DMS 273 (cell line): ENCODE data around the gene ITIH5.
"Not testable (repeated sequence)": the region's sequence is repeated elsewhere in the genome, so short reads cannot be mapped to it uniquely, and the experiment has no call there.

Source experiments
- DNase-seq: peaks from one replicate; lab custom pipeline; 2025; ENCODE audit not compliant: unreplicated experiment; lab: John Stamatoyannopoulos, UW

ITIH5 gene

DNA sequence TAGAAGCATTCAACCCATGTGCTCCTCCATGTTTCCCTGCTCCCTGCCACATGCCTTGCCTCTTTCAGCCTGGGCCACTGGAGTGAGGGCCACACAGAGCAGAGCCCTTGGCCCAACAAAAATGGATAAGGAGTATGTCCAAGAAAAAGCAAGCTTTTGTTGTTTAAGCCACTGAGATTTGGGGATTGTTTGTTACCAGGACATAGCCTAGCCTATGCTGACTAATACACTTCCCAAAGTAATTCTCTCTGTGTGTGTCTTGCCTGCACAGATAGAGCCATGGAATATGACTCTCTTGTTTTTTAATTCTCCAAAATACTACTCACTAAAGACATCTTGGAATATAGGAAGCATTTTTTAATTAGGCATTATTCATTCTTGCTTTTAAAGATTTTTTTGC lies 22.8 kb upstream of the ITIH5 start:
- no peak for DNase-seq

DNA sequence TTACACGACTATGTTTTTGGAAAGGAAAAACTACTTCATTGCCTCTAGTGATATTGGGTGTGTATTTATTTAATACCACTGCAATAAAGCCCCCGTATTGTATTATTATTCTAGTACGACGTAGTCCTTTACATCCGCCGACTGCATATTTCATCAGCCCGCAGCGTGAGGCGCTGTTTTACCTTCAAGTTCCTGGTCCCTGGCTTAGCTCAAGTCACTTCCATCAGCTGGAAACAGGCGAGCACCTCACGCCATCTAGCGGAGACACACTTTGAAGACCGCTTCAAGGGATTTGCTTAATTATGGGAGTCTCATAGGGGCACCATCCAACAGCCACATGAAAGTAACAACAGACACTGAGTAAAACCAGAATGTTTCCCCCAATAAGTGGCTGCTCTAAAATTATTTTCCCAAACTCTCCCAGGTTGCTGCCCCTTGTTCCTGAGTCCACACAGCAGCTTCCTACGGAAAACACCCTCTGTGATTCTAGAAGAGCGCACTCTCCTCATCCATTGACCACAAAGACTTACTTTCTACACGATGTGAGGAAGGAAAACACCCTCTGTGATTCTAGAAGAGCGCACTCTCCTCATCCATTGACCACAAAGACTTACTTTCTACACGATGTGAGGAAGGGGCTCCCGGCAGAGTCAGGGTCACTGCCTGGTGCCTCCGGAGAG lies 20.6 kb upstream of the ITIH5 start:
- peak; percentile 88 for DNase-seq

DNA sequence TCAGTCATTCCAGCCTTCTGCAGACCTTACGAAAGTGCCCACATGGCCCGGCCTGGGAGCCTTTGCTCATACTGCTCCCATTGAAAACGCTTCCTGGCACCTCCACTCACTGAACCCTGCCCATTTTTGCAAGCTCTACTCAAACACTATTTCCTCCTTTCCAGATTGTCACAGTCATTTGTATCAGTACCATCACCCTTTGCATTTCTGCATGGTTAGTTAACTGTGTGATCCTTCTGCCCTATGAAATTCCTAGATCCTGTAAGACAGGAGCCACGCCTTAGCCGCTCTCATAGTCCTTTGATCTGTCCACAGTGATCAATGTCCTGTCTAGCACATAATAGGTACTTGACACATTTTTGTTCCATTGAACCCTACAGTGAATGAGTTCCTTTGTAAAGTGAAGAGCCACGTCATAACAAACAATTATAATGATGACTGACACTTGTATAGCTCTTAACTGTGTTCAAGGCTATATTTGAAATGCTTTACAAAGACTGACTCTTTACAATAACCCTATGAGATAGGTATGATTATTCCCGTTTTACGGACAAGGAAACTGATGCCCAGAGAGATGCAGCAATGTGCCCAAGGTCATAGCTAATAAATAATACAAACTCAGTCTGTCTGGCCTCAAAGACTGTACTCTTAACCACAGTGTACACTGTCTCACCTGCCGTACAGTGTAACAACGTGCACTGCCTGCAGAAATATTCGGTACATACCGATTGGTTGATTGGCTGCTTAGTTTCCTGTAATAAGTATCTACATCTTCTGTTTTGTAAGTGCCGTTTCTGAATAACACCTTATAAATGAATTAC lies 19.8 kb upstream of the ITIH5 start:
- no peak for DNase-seq

DNA sequence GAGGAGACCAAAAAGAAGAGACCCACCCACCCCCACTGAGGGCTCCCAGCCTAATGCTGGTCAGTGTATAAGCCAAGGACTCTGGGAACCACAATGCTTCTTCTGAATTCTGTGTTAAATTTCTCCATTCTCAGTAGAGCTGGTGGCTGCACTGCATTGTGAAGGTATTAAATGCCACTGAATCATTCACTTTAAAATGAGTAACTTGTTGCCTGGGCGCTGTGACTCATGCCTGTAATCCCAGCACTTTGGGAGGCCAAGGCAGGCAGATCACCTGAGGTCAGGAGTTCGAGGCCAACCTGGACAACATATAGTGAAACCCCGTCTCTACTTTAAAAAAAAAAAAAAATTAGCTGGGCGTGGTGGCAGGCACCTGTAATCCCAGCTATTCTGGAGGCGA lies 13.3 kb upstream of the ITIH5 start:
- DNase-seq: not testable (repeated sequence)

DNA sequence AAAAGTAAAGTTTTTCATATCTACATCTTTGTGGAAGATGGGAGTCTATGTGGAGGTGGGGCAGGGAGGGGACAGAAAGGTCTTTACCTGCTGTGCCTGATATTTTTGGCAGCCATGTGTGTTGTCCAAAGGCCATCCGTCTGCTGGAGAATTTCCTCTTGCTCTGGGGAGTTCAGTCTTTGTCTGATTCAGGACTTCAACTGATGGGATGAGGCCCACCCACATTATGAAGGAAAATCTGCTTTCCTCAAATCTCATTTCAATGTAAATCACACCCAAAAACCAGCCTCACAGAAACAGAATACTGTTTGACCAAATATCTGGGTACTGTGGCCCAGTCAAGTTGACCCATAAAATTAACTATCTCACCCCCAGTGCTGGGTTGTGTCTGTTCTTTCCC lies 12.5 kb upstream of the ITIH5 start:
- no peak for DNase-seq

DNA sequence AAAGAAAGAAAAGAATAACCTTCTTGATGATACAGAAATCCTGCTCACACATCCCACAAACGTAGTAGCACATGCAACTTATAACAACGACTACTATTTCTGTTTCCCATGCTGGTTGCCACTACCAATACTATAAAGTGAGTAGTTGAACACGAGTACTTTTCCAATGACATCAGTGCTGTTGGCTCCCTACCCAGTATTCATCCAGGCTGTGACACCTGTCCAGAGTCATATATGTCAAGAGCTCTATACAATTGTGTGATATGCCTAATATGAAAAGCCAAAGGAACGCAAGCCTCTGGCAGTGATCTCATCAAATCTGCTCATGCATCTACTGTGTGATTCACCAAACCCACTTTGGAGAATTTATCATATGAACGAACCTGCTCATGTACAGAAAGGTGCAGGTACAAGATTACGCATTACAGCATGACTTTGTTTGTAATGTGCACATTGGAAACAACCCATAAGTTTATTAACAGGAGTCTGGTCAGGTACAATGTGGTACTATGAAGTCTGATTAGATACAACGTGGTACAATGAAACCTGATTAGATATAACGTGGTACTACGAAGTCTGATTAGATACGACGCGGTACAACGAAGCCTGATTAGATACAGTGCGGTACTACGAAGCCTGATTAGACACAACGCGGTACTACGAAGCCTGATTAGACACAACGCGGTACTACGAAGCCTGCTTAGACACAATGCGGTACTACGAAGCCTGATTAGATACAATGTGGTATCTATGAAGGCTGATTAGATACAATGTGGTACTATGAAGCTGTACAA lies 5.8 kb upstream of the ITIH5 start:
- no peak for DNase-seq

DNA sequence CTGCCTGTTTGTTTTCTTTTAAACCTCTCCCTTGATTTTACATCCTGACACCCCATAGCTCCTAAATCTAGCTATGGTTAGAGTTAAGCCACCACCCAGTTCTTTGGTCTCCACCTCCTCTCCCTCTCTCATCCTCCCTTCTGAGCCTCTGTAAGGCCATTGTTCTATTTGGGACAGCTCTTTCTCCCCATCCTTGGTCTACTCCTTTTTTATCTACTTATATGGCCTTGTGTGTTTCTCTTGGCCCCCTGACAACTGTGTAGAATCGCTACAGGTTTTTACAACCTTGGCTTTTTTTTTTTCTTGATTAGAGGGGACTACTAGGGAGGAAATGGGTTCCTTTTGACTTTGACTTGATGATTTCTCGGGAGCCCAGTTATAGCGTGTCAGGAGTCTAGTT lies 3.4 kb upstream of the ITIH5 start:
- DNase-seq: no peak

DNA sequence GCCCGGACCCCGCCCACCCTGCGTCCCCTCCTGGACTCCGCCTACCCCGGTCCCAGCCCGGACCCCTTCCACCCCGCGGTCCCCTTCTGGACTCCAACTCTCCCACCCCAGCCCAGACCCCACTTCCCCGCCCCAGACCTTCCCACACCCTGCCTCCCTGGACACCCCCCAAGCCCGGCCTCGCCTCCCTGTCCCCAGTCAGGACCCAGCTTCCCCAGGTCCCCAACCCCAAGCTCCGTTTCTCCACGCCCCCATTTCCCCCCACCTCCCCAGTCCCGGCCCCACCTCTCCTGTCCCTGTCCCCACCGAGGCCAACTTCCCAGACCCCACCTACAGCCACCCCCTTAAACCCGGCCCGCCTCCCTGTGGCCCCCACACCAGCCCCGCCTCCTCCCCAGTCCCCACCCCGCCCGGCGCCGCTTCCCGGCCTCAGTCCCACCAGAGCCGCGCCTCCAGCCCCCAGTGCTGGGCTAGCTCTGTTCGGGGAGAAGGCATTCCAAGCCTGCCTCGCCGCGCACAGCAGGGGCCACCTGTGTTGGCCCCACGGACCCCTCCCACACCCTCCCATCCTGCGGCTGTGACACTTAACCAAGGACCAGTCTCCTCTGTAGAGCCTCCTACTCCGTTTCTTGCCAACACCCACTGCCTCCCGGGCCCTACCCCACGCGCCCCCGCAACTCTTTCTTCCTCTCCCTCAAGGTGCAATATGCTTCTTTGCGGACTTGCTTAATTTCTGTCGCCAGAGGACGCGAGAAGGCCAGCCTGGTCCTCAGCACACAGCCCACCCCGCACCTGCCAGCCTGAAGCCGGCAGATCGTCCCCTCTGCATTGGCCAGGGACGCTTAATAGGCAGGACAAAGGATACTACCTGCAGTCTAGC lies 736 bp upstream of the ITIH5 start:
- DNase-seq: no peak

DNA sequence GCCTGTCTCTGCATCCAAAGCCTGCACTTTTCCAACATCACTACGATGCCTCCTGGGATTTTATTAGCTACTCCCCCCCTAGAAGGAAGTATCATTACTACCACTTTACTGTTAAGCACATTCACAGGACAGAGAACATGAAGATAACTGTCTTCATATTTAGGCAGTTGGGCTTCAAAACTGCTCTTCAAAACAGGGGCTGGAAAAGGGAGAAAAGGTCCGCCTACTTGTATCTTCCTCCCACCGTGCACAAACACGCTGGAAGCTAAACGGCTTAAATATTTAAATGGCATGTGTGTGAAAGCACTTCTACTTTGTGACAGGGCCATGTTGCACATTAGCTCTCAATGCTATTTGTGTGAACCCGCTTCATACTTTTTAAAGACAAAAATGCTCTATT lies 999 bp downstream of the ITIH5 start:
- no peak for DNase-seq

DNA sequence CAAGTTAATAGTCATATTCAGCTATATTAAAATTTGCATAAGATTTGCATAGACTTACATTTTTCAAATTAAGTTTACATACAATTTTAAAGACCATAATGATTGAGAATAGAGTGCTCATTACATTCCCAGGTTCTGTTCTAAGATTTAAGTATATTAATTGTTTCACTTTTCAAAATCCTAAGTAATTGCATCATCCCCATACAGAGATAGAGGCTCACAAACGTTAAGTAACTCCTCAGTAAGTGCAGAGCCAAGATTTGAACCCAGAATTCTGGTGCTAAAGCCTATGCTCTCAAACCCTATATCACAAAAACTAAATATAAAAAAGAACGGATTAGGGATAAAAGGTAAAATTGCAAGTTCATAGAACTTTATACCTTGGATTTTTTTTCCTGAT lies 2.1 kb downstream of the ITIH5 start:
- DNase-seq: no peak

DNA sequence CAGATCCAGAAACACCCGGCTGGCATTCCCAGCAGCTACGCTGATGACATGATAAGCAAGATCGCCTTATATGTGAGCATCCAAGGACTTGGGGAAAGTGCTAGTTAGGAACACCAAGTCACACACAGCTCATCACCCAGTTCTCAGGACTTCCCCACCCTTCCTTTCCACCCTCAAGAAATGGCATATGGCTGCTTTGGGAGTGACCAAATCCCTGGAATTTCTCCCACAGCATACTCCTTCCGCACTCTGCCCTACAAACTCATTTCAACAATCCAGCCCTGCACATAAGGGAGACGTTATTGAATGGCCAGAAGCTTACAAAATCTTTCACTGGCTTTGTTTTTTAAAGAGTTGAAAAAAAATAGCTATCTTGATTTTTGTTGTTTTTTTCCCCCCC lies 4.2 kb downstream of the ITIH5 start:
- no peak for DNase-seq

DNA sequence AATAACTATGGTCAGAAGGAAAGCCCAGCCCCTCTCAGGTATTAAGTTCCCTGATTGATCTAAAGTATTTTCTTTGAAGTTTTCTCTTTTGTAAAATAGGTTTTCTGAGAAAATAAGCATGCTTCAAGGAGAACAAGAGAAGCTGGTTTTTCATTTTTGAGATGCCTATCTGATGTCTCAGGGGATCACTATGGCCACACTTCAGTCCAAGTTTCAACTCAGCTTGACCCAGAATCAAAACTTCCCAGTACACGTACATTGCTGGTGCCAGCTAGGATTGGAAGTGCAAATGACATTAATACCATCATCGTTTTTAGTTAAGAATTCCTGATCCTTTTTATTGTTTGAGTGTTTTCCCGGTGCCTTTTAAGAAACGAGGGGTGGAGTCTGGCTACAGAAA lies 7.2 kb downstream of the ITIH5 start:
- DNase-seq: no peak

DNA sequence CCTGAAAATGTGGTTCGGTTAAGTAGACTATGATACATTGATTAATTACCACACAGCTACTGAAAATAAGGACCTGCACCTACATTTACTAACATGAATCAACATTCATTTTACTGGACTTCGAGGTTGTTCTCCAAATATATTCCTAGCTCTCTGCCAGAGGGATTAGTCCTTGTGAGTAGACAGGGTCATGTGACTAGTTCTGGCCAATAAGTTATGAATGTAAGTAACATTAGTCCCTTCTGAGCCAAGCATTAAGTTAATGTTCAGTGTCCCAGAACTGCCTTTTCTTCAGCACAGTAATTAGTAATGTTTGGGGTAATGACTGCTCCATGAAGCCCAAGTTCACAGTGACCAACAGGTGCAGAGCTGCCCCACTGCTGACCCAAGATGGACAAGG lies 9.2 kb downstream of the ITIH5 start:
- no peak for DNase-seq

DNA sequence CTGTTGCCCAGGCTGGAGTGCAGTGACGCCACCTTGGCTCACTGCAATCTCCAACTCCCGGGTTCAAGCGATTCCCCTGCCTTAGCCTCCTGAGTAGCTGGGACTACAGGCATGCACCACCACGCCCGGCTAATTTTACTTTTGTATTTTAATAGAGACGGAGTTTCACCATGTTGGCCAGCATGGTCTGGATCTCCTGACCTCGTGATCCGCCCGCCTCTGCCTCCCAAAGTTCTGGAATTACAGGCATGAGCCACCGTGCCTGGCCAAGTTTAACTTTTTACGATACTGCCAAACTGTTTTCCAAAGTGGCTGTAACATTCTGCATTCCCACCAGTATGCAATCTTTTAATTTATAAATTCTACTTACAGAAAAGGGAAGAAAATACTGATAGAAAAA lies 9.7 kb downstream of the ITIH5 start:
- DNase-seq: not testable (repeated sequence)

DNA sequence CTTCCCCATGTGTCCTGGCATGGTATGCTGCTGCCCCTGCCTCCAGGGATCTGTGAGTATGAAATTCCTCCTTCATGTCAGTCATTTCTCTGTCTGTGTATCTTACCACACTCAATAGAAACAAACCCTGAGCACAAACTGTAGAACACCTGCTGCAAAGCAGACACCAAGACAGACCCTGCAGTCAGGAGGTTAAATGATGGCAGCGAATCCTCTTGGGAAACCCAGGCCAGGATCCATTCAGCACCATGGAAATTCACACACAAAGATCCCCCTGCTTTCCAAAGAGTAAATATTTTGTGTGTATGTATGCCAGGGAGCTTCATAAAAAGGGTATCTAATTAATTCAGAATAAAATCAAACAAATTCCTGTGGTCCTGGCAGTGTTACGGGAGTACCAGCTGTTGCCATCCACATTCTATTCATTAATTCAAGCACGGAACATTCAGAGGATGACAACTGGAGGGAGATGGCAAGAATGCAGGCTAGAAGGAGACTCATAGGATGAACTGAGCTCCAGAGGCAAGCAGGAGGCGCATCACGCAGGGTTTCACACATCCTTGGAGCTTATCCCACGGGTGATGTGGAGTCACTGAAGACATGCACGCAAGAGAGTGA lies 14.8 kb downstream of the ITIH5 start:
- no peak for DNase-seq

DNA sequence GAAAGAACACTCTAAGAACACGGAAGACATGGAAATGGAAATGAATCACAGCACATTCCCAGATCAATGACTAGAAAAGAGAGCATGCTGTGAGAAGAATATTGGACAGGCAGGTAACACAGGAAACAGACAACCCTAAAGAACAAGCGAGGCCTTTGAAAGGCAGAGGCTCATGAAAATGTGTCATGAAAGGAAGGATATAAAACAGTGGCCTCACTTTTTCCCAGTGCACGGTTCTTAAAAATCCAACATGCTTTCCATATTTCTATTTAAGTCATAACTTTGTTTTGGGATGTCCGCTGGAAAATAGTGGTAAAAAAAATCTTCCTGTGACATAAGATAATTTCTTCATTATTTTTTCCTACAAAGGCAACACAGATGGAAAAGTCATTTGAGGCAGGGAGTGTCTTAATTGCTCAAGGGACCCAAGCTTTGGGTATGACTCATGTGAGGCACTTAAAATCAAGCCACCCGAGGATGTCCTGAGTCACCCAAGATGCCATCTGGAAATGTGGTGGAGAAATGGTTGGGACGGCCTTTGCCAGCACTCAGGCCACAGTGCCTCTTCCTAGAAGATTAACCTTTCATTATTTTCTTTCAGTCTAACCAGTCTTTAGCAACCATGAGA lies 17.0 kb downstream of the ITIH5 start:
- no peak for DNase-seq

DNA sequence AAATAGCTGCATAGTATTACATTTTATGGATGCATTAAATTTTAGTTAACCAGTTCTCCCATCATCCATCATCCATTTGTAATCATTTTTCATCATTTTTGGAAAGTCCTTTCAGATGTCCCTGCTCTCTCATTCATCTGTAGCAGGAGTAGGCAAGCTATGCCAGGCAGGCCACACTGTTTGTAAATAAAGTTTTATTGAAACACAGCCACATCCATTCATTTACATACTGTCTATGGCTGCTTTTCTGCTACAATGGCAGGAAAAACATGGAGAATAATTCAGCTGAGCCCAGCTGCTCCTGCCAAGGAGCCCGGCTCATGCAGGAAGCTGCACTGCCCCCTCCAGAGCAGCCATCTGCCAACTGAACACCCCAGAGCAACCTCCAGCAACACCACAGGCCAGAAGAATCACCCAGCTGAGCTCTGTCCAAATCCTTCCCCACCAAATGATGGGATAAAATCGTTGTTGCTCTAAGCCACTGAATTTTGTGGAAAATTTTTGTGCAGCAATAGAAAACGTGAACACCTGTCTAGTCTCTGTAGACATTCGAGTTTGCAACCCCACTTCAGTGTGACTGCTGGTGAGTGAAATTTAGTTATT lies 19.6 kb downstream of the ITIH5 start:
- DNase-seq: no peak

DNA sequence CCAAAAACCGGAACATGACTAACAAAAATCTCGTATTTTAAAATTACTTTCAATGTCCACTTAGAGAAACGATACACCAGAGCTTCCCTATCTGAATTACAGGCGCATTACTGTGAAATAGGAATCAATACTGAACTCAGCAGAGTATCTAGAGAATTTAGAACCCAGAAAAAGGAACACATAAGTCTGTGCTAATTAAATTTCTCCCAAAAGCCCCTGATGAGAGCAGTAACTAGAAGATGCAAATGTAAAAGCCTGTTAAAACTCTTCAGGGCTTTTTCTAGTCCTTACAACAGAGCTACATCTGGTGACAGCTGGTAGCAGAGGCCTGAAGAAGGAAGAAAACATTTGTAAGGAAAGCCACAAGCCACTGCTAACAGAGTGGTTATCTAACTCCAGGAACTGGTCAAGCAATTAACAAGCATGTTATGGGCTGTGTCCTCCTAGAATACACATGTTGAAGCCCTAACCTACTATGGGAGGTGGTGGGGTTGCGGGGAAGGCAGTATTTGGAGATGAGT lies 24.2 kb downstream of the ITIH5 start:
- DNase-seq: no peak

DNA sequence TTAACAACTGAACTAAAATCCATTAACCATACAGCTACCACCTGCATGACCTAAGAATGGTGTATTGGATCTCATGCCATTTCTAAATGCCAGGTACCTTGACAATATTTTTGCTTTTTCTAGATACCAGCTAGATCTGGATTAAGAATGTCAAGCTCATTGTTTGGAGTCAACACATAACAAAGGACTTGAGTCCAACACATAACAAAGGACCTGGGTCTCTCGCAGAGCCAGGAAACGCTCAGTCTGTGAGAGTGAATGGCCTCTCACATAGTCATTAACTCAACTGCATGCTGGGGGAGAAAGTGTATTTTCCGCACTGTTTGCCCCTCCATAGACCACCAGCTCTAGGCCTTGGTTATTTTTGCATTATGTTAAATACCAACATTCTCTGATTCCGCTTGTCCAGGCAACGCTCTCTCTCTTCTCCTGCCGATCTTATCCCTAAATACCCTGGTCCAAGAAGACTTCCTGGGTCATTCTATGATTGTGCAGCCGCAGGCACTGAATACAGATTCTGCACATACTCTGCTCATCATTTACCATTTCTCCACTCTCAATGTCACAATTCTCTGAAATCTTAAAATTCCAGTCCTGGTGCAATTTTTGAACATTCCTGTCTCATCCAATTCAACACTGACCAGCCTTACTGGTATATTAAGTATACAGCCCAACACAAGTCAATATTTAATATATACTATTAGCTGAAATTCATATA lies 31.2 kb downstream of the ITIH5 start:
- no peak for DNase-seq
